HEK293 (cell line): ENCODE results near the gene EIF3J.

Experiments used
- CTCF ChIA-PET: fragments of 350-600 bp; formaldehyde crosslinking; extraction: SDS; loops from one replicate; lab custom pipeline; 2021; ENCODE audit warnings: antibody characterized with exemption; lab: Yijun Ruan, JAX
- POLR2A ChIA-PET: fragments of 300-600 bp; formaldehyde crosslinking; extraction: SDS; loops from one replicate; lab custom pipeline; 2020; ENCODE audit warnings: antibody characterized with exemption, inconsistent platforms; lab: Yijun Ruan, JAX
- H3K27ac ChIP-seq: fragments of 200-500 bp; sonication (Bioruptor generic); 2 replicates; pipeline ENCODE4 v1.5.1; 2014; ENCODE audit warnings: low read depth, low read length, control low read depth, inconsistent platforms; ENCODE audit errors: extremely low read depth
- H3K36me3 ChIP-seq, 2 experiments: fragments of 200-500 bp in 1 of 2; sonication (Bioruptor generic) in 1 of 2; 1 replicate in 1 of 2; 2 replicates in 1 of 2; pipeline ENCODE4 v1.5.1; 2014 to 2017; ENCODE audit warnings: inconsistent platforms in 2 of 2, low read length in 2 of 2; ENCODE audit not compliant: control insufficient read depth in 2 of 2, insufficient read depth in 1 of 2
- H3K4me1 ChIP-seq: fragments of 200-500 bp; sonication (Bioruptor generic); 2 replicates; pipeline ENCODE4 v1.5.1; 2014; ENCODE audit warnings: mild to moderate bottlenecking, low read length, inconsistent platforms; ENCODE audit not compliant: control insufficient read depth, insufficient read depth
- H3K4me3 ChIP-seq: 2 replicates; pipeline ENCODE4 v1.5.1; 2011; ENCODE audit warnings: low read depth, mild to moderate bottlenecking, control low read depth, low read length, moderate library complexity
- H3K9me3 ChIP-seq: fragments of 200-500 bp; sonication (Bioruptor generic); 2 replicates; pipeline ENCODE4 v1.5.1; 2014; ENCODE audit warnings: low read depth, low read length, inconsistent platforms; ENCODE audit not compliant: control insufficient read depth, insufficient read depth
- ATF2 ChIP-seq: fragments of 450-650 bp; formaldehyde crosslinking; IDR thresholded peaks from 2 replicates; pipeline ENCODE4 v1.5.1; 2016; ENCODE audit warnings: missing biosample characterization, missing genetic modification characterization, low read depth
- REST ChIP-seq: fragments of 450-650 bp; formaldehyde crosslinking; IDR thresholded peaks from 2 replicates; pipeline ENCODE4 v1.5.1; 2016; ENCODE audit warnings: missing biosample characterization, missing genetic modification characterization
- SCRT1 ChIP-seq: fragments of 450-650 bp; formaldehyde crosslinking; IDR thresholded peaks from 2 replicates; pipeline ENCODE4 v1.5.1; 2016; ENCODE audit warnings: missing biosample characterization, missing genetic modification characterization, borderline replicate concordance
- ZBTB49 ChIP-seq: fragments of 450-650 bp; formaldehyde crosslinking; IDR thresholded peaks from 2 replicates; pipeline ENCODE4 v1.5.1; 2016; ENCODE audit warnings: missing biosample characterization, missing genetic modification characterization, low read depth
- ZBTB7A ChIP-seq: fragments of 450-650 bp; formaldehyde crosslinking; IDR thresholded peaks from 2 replicates; pipeline ENCODE4 v1.5.1; 2016; ENCODE audit warnings: low read depth, missing biosample characterization, missing genetic modification characterization
- ZNF138 ChIP-seq: fragments of 450-650 bp; formaldehyde crosslinking; IDR thresholded peaks from 2 replicates; pipeline ENCODE4 v1.5.1; 2016; ENCODE audit warnings: missing biosample characterization, missing genetic modification characterization, borderline replicate concordance
- ZNF221 ChIP-seq: fragments of 450-650 bp; formaldehyde crosslinking; IDR thresholded peaks from 2 replicates; pipeline ENCODE4 v1.5.1; 2017; ENCODE audit warnings: missing biosample characterization, missing genetic modification characterization, borderline replicate concordance
- ZNF223 ChIP-seq: fragments of 450-650 bp; formaldehyde crosslinking; IDR thresholded peaks from 2 replicates; pipeline ENCODE4 v1.5.1; 2016; ENCODE audit warnings: missing biosample characterization, missing genetic modification characterization
- ZNF24 ChIP-seq: fragments of 450-650 bp; formaldehyde crosslinking; IDR thresholded peaks from 2 replicates; pipeline ENCODE4 v1.5.1; 2016; ENCODE audit warnings: missing biosample characterization, missing genetic modification characterization
- ZNF292 ChIP-seq: fragments of 450-650 bp; formaldehyde crosslinking; IDR thresholded peaks from 2 replicates; pipeline ENCODE4 v1.5.1; 2016; ENCODE audit warnings: low read depth, missing biosample characterization, missing genetic modification characterization, borderline replicate concordance
- ZNF394 ChIP-seq: fragments of 450-650 bp; formaldehyde crosslinking; IDR thresholded peaks from 2 replicates; pipeline ENCODE4 v1.5.1; 2016; ENCODE audit warnings: missing biosample characterization, missing genetic modification characterization, mild to moderate bottlenecking, moderate library complexity, borderline replicate concordance
- ZNF501 ChIP-seq: fragments of 450-650 bp; formaldehyde crosslinking; IDR thresholded peaks from 2 replicates; pipeline ENCODE4 v1.5.1; 2016; ENCODE audit warnings: missing biosample characterization, missing genetic modification characterization
- ZNF529 ChIP-seq: fragments of 450-650 bp; formaldehyde crosslinking; IDR thresholded peaks from 2 replicates; pipeline ENCODE4 v1.5.1; 2017; ENCODE audit warnings: missing genetic modification characterization, missing biosample characterization; ENCODE audit not compliant: insufficient replicate concordance
- ZNF585B ChIP-seq: fragments of 450-650 bp; formaldehyde crosslinking; IDR thresholded peaks from 2 replicates; pipeline ENCODE4 v1.5.1; 2016; ENCODE audit warnings: missing biosample characterization, missing genetic modification characterization
- ZNF639 ChIP-seq: fragments of 450-650 bp; formaldehyde crosslinking; IDR thresholded peaks from 2 replicates; pipeline ENCODE4 v1.5.1; 2016; ENCODE audit warnings: missing biosample characterization, missing genetic modification characterization
- ZNF776 ChIP-seq: fragments of 450-650 bp; formaldehyde crosslinking; IDR thresholded peaks from 2 replicates; pipeline ENCODE4 v1.5.0; 2017; ENCODE audit warnings: missing biosample characterization, missing genetic modification characterization, borderline replicate concordance
- TF ChIP-seq, protein P1 (sequence below): fragments of 450-650 bp; formaldehyde crosslinking; IDR thresholded peaks from 2 replicates; pipeline ENCODE4 v1.5.1; 2016; ENCODE audit warnings: missing biosample characterization, missing genetic modification characterization, borderline replicate concordance

EIF3J gene

DNA sequence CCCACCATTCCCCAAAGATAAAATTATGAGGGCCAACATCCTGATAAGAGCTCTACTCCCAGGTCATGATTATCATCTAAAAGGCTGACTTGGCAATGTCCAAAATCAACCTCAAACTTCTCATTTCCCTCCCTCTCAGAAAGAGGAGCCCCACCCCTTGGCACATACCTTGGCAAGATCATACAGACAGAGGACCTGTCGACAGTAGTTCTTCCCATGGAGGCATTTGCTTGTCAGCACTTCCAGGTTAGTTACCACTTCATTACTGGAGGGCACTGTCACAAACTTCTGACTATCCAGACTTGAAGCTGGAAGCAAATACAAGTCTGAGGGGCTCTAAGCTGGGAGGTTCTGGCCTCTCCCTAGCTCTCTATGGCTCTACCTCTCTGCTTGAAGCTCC is 37.8 kb downstream of the EIF3J start:
- ChIA-PET CTCF (interaction anchor here (0.5 kb wide), 1 partner anchor 151 kb away, joined by 4 read pairs; no protein-coding TSS in a partner anchor), POLR2A (no interaction called here)
- Histone ChIP-seq H3K4me1 (no peaks in the 10 kb centered on the region), H3K36me3 (peaks cover 3 to 23% of the 10 kb centered on the region in 2 experiments; a peak in 2 of 3 replicates), H3K9me3 (no peaks in the 10 kb centered on the region), H3K4me3 (no peak overlapping the region), H3K27ac (no peak overlapping the region)
- TF ChIP-seq, protein P1, sequence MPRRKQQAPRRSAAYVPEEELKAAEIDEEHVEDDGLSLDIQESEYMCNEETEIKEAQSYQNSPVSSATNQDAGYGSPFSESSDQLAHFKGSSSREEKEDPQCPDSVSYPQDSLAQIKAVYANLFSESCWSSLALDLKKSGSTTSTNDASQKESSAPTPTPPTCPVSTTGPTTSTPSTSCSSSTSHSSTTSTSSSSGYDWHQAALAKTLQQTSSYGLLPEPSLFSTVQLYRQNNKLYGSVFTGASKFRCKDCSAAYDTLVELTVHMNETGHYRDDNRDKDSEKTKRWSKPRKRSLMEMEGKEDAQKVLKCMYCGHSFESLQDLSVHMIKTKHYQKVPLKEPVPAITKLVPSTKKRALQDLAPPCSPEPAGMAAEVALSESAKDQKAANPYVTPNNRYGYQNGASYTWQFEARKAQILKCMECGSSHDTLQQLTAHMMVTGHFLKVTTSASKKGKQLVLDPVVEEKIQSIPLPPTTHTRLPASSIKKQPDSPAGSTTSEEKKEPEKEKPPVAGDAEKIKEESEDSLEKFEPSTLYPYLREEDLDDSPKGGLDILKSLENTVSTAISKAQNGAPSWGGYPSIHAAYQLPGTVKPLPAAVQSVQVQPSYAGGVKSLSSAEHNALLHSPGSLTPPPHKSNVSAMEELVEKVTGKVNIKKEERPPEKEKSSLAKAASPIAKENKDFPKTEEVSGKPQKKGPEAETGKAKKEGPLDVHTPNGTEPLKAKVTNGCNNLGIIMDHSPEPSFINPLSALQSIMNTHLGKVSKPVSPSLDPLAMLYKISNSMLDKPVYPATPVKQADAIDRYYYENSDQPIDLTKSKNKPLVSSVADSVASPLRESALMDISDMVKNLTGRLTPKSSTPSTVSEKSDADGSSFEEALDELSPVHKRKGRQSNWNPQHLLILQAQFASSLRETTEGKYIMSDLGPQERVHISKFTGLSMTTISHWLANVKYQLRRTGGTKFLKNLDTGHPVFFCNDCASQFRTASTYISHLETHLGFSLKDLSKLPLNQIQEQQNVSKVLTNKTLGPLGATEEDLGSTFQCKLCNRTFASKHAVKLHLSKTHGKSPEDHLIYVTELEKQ (tag by site-specific recombination), result no peak
- no peak for TF ChIP-seq ZNF24 (tag by site-specific recombination)
- no peak for TF ChIP-seq ZNF529 (tag by site-specific recombination)
- no peak for TF ChIP-seq REST (tag by site-specific recombination)
- no peak for TF ChIP-seq ZNF221
- no peak for TF ChIP-seq ZNF639 (tag by site-specific recombination)
- no peak for TF ChIP-seq ZBTB49 (tag by site-specific recombination)
- TF ChIP-seq ZNF292 (tag by site-specific recombination), result no peak
- no peak for TF ChIP-seq ZNF585B
- no peak for TF ChIP-seq SCRT1 (tag by site-specific recombination)
- no peak for TF ChIP-seq ZNF394
- TF ChIP-seq ZNF138 (tag by site-specific recombination), result no peak
- no peak for TF ChIP-seq ZNF223 (tag by site-specific recombination)
- TF ChIP-seq ZNF776 (tag by site-specific recombination), result no peak
- TF ChIP-seq ATF2 (tag by site-specific recombination), result no peak
- no peak for TF ChIP-seq ZBTB7A (tag by site-specific recombination)
- no peak for TF ChIP-seq ZNF501 (tag by site-specific recombination)
